ENCODE results near the gene MGAT4D. TPM values are rescaled to one million over a fixed set of nuclear protein-coding genes. Genes with fewer than 3 reads are reported as not detected.
"Not testable (repeated sequence)": the region's sequence is repeated elsewhere in the genome, so short reads cannot be mapped to it uniquely, and the experiment has no call there.

MGAT4D gene
- total and polyA plus RNA-seq, 3 donors from 2014 or later = 9.4 to 38.6 (median 14.8) TPM

- no peaks in the 10 kb centered on the region for H3K9me3 ChIP-seq
- TF ChIP-seq CTCF (IDR thresholded peaks at IDR 0.05) (no peak), POLR2A (IDR thresholded peaks at IDR 0.05) (no peak)
- H3K36me3 ChIP-seq (ENCODE audit: low read depth, missing control alignments) = no peaks in the 10 kb centered on the region
- H3K4me1 ChIP-seq = no peaks in the 10 kb centered on the region
- peak overlapping the region; percentile 60 to 66 for H3K4me3 ChIP-seq
- H3K27ac ChIP-seq = no peak overlapping the region
- no peaks in the 10 kb centered on the region for H3K27me3 ChIP-seq
- WGBS, 2 donors = 4 to 24% methylated on average over 5 to 23 of the region's 23 CpGs
- intact Hi-C loops (cut with DNase I; ENCODE audit: low total_unique reads) = no loop called here
- DNase-seq = peak; percentile 27
Measured at GRCh38 chr4:140426610-140427105, 71.4 kb downstream of the MGAT4D start.

- H3K4me1 ChIP-seq = no peaks in the 10 kb centered on the region
- H3K9me3 ChIP-seq = no peaks in the 10 kb centered on the region
- no peak for DNase-seq
- no peaks in the 10 kb centered on the region for H3K27me3 ChIP-seq
- H3K27ac ChIP-seq = no peak overlapping the region
- intact Hi-C loops (cut with DNase I; ENCODE audit: low total_unique reads) = no loop called here
- TF ChIP-seq POLR2A (IDR thresholded peaks at IDR 0.05) = no peak
- TF ChIP-seq CTCF (IDR thresholded peaks at IDR 0.05) = no peak
- H3K36me3 ChIP-seq (ENCODE audit: low read depth, missing control alignments) = no peaks in the 10 kb centered on the region
- no peak overlapping the region for H3K4me3 ChIP-seq
Measured at GRCh38 chr4:140423106-140423505, 75.0 kb downstream of the MGAT4D start.

GRCh38 chr4:140413130-140413969 lies 84.7 kb downstream of the MGAT4D start:
- intact Hi-C loops (cut with DNase I; ENCODE audit: low total_unique reads); DNase-seq; H3K36me3 ChIP-seq (ENCODE audit: low read depth, missing control alignments); H3K4me3 ChIP-seq; H3K4me1 ChIP-seq; H3K9me3 ChIP-seq; H3K27me3 ChIP-seq; H3K27ac ChIP-seq: not testable (repeated sequence)
- WGBS, 2 donors = 83 to 94% methylated on average over 28 to 31 of the region's 32 CpGs

- no peaks in the 10 kb centered on the region for H3K27me3 ChIP-seq
- DNase-seq = no peak
- TF ChIP-seq POLR2A (IDR thresholded peaks at IDR 0.05) (no peak), CTCF (IDR thresholded peaks at IDR 0.05) (no peak)
- 92 to 97% methylated on average over 1 of the region's 1 CpG for WGBS, 2 donors
- H3K27ac ChIP-seq = no peak overlapping the region
- H3K4me3 ChIP-seq = no peak overlapping the region
- intact Hi-C loops (cut with DNase I; ENCODE audit: low total_unique reads) = no loop called here
- H3K4me1 ChIP-seq = no peaks in the 10 kb centered on the region
- no peaks in the 10 kb centered on the region for H3K36me3 ChIP-seq (ENCODE audit: low read depth, missing control alignments)
- no peaks in the 10 kb centered on the region for H3K9me3 ChIP-seq
Measured at GRCh38 chr4:140408974-140409373, 89.1 kb downstream of the MGAT4D start.

- H3K36me3 ChIP-seq (ENCODE audit: low read depth, missing control alignments) = no peaks in the 10 kb centered on the region
- no peaks in the 10 kb centered on the region for H3K4me1 ChIP-seq
- TF ChIP-seq POLR2A (IDR thresholded peaks at IDR 0.05) (no peak), CTCF (IDR thresholded peaks at IDR 0.05) (no peak)
- no peaks in the 10 kb centered on the region for H3K9me3 ChIP-seq
- no peak overlapping the region for H3K4me3 ChIP-seq
- DNase-seq = no peak
- intact Hi-C loops (cut with DNase I; ENCODE audit: low total_unique reads) = no loop called here
- no peak overlapping the region for H3K27ac ChIP-seq
- H3K27me3 ChIP-seq = no peaks in the 10 kb centered on the region
Measured at GRCh38 chr4:140406292-140406691, 91.8 kb downstream of the MGAT4D start.

All from testis (tissue), 3 donors.